Measurements from ENCODE around the gene GIPR. TPM values are rescaled to one million over a fixed set of nuclear protein-coding genes. Genes with fewer than 3 reads are reported as not detected.
A peak's percentile ranks its signal among the peaks of the same experiment; 100 is the strongest.

GIPR gene
- total and polyA plus RNA-seq, 10 of the 15 experiments (the other 5 are each of a cell fraction or from before 2014, with no cell fraction given) = 1.7 to 26.3 (median 13.7) TPM

GRCh38 chr19:45691516-45692186, 23.6 kb downstream of the GIPR start, which contains the start of gene SNRPD2 (continued):
- TF ChIP-seq, protein P1, sequence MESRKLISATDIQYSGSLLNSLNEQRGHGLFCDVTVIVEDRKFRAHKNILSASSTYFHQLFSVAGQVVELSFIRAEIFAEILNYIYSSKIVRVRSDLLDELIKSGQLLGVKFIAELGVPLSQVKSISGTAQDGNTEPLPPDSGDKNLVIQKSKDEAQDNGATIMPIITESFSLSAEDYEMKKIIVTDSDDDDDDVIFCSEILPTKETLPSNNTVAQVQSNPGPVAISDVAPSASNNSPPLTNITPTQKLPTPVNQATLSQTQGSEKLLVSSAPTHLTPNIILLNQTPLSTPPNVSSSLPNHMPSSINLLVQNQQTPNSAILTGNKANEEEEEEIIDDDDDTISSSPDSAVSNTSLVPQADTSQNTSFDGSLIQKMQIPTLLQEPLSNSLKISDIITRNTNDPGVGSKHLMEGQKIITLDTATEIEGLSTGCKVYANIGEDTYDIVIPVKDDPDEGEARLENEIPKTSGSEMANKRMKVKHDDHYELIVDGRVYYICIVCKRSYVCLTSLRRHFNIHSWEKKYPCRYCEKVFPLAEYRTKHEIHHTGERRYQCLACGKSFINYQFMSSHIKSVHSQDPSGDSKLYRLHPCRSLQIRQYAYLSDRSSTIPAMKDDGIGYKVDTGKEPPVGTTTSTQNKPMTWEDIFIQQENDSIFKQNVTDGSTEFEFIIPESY (IDR thresholded peaks at IDR 0.05) = no peak
- TF ChIP-seq, protein P2, sequence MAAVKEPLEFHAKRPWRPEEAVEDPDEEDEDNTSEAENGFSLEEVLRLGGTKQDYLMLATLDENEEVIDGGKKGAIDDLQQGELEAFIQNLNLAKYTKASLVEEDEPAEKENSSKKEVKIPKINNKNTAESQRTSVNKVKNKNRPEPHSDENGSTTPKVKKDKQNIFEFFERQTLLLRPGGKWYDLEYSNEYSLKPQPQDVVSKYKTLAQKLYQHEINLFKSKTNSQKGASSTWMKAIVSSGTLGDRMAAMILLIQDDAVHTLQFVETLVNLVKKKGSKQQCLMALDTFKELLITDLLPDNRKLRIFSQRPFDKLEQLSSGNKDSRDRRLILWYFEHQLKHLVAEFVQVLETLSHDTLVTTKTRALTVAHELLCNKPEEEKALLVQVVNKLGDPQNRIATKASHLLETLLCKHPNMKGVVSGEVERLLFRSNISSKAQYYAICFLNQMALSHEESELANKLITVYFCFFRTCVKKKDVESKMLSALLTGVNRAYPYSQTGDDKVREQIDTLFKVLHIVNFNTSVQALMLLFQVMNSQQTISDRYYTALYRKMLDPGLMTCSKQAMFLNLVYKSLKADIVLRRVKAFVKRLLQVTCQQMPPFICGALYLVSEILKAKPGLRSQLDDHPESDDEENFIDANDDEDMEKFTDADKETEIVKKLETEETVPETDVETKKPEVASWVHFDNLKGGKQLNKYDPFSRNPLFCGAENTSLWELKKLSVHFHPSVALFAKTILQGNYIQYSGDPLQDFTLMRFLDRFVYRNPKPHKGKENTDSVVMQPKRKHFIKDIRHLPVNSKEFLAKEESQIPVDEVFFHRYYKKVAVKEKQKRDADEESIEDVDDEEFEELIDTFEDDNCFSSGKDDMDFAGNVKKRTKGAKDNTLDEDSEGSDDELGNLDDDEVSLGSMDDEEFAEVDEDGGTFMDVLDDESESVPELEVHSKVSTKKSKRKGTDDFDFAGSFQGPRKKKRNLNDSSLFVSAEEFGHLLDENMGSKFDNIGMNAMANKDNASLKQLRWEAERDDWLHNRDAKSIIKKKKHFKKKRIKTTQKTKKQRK (IDR thresholded peaks at IDR 0.05; ENCODE audit: low read depth, low read length) = no peak
- TF ChIP-seq HDAC2 (IDR thresholded peaks at IDR 0.05) (0 out of 2 replicates have a peak, but pooled peaks have one; percentile 84), SUPT20H (IDR thresholded peaks at IDR 0.05; ENCODE audit: borderline replicate concordance, control insufficient read depth, low read depth, low read length) (no peak), ESRRA (IDR thresholded peaks at IDR 0.05; ENCODE audit: low read length) (no peak), CBFB (IDR thresholded peaks at IDR 0.05; ENCODE audit: low read depth) (peak; percentile 52; the same call in 1 of the 2 replicates), TBL1XR1 (IDR thresholded peaks at IDR 0.05; ENCODE audit: low read depth, low read length) (peak; percentile 58; the same call in 1 of the 2 replicates), ZSCAN29 (IDR thresholded peaks at IDR 0.05) (no peak), SIN3A (IDR thresholded peaks at IDR 0.05; ENCODE audit: low read depth, low read length) (peak; percentile 99), STAT1 (conservative IDR thresholded peaks at IDR 0.05) (peak; percentile 90; the same call in 1 of the 2 replicates), RAD51 (IDR thresholded peaks at IDR 0.05) (no peak), BMI1 (IDR thresholded peaks at IDR 0.05; ENCODE audit: borderline replicate concordance) (peak; percentile 66; the same call in 1 of the 2 replicates), SIX5 (IDR thresholded peaks at IDR 0.05; ENCODE audit: low read depth, low read length, severe bottlenecking) (no peak), RB1 (IDR thresholded peaks at IDR 0.05; ENCODE audit: borderline replicate concordance) (peak; percentile 92; the same call in 1 of the 2 replicates), CHD4 (IDR thresholded peaks at IDR 0.05) (no peak), E2F8 (IDR thresholded peaks at IDR 0.05; ENCODE audit: low read depth, partially characterized antibody) (peak; percentile 77), RAD21 (IDR thresholded peaks at IDR 0.05; ENCODE audit: insufficient read depth, low read depth, low read length) (no peak)
- TF ChIP-seq, protein P3, sequence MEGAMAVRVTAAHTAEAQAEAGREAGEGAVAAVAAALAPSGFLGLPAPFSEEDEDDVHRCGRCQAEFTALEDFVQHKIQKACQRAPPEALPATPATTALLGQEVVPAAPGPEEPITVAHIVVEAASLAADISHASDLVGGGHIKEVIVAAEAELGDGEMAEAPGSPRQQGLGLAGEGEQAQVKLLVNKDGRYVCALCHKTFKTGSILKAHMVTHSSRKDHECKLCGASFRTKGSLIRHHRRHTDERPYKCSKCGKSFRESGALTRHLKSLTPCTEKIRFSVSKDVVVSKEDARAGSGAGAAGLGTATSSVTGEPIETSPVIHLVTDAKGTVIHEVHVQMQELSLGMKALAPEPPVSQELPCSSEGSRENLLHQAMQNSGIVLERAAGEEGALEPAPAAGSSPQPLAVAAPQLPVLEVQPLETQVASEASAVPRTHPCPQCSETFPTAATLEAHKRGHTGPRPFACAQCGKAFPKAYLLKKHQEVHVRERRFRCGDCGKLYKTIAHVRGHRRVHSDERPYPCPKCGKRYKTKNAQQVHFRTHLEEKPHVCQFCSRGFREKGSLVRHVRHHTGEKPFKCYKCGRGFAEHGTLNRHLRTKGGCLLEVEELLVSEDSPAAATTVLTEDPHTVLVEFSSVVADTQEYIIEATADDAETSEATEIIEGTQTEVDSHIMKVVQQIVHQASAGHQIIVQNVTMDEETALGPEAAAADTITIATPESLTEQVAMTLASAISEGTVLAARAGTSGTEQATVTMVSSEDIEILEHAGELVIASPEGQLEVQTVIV (IDR thresholded peaks at IDR 0.05; ENCODE audit: borderline replicate concordance, partially characterized antibody) = no peak
